Epithelial cell of esophagus (primary cell): ENCODE results near the gene STK38L.

ENCODE experiments used
- DNase-seq: peaks from one replicate; pipeline ENCODE4 v3.0.0; 2010; ENCODE audit warnings: low read depth
- H3K4me3 ChIP-seq: 2 replicates; pipeline ENCODE4 v1.5.1; 2011; ENCODE audit warnings: mild to moderate bottlenecking, low read length, control low read depth
- TF ChIP-seq, protein P1 (sequence below): IDR thresholded peaks from 2 replicates; pipeline ENCODE4 v1.5.1; 2011; ENCODE audit warnings: low read depth, mild to moderate bottlenecking, low read length, control low read depth, inconsistent platforms; ENCODE audit not compliant: insufficient read depth; ENCODE audit errors: missing control alignments

The STK38L gene

DNA sequence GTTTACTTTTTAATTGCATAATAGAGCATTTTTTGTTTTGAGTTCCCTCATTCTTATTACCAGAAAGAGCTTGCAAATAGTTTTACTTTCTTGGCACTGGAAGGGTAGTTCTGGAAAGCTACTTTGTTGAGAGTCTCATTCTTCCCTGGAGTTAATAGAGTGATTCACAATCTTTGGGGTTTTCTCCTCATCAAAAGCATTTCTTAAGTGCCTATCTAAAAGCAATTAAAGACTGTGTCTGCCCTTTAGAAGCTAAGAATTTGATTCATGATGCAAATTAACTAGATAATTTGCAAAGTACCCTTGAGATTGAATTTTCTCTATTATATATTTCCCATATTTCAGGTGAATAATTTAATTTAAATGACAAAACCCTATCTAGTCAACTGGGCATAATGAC is 80.4 kb downstream of the STK38L start:
- no peak for DNase-seq
- TF ChIP-seq, protein P1, sequence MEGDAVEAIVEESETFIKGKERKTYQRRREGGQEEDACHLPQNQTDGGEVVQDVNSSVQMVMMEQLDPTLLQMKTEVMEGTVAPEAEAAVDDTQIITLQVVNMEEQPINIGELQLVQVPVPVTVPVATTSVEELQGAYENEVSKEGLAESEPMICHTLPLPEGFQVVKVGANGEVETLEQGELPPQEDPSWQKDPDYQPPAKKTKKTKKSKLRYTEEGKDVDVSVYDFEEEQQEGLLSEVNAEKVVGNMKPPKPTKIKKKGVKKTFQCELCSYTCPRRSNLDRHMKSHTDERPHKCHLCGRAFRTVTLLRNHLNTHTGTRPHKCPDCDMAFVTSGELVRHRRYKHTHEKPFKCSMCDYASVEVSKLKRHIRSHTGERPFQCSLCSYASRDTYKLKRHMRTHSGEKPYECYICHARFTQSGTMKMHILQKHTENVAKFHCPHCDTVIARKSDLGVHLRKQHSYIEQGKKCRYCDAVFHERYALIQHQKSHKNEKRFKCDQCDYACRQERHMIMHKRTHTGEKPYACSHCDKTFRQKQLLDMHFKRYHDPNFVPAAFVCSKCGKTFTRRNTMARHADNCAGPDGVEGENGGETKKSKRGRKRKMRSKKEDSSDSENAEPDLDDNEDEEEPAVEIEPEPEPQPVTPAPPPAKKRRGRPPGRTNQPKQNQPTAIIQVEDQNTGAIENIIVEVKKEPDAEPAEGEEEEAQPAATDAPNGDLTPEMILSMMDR, result no peak
- no peak overlapping the region for H3K4me3 ChIP-seq

DNA sequence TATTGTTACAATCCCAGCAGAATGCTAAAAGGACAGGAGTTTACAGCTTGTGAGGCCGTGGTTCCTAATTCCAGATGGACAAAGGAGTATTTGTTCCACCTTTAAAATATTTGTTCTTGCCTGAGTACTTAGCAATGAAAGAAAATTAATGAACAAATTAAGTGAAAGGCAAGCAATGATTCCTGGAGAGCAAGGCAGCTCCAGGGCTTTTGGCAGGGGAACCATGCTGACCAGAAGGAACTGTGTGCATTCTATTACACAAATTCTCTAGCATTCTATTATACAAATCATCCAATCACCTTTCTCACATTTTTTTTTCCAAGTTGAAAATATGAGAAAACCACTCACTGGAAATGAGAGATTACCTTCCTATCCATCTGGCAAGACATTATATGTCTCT is 86.8 kb downstream of the STK38L start:
- DNase-seq, result peak; percentile 64
- TF ChIP-seq, protein P1, result no peak
- no peak overlapping the region for H3K4me3 ChIP-seq

DNA sequence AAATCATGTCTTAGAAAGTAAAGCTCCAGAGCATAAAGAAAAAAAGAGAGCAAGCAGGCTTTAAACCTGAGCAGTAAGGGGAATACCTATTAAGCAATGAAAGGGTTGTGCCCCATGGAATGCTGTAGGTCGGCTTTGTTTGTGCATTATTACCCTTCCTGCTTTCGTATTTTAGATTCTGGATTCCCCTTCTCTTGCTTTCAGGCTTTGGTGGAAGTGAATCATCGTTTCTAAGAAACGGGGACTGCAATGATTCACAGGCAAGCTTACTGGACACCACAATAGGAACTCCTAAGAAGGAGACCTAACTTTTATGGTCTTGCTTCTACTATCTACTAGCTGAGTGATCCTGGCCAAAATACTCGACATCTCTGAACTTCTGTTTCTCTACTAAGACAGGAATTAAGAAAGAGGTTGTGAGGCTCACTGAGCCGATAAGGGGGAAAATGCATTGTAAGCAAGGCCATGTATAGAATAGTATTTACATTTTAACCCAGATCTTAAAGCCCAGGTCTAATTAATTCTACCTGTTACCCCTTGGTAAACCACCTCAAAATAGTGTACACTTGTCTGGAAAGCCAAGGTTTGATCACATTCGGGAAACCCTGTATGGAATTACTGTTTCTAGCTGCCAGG is 87.3 kb downstream of the STK38L start:
- TF ChIP-seq, protein P1, result no peak
- peak; percentile 99 for DNase-seq
- peak overlapping the region; percentile 19 for H3K4me3 ChIP-seq

DNA sequence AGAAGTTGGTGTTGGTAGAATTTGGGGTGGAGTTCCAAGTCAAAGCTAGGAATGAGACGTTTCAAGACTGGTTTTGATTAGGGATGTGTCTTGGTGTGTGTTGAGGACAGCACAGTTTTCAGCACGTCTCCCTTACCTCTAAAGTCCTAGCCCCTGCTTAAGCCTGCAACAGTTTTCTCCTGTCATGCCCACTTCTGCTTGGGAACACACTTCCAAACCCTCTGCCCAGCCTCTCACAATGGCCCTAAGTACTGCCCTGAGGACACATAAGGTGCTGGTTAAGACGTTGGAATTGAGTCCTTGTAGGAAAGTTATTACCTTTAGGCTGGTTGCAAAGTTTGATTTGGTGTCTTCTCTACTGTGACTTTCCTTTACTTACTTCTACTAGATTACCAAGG is 87.8 kb downstream of the STK38L start:
- DNase-seq, result peak; percentile 54
- peak overlapping the region; percentile 56 for H3K4me3 ChIP-seq
- TF ChIP-seq, protein P1, result no peak

GRCh38 chr12:27332407-27332713 is 88.3 kb downstream of the STK38L start:
- TF ChIP-seq, protein P1, result no peak
- DNase-seq, result no peak
- H3K4me3 ChIP-seq, result peak overlapping the region; percentile 56

- H3K4me3 ChIP-seq, result peak within 1 kb of the TSS; percentile 63
- DNase-seq, result peak; percentile 58
- TF ChIP-seq, protein P1, result no peak
Measured at GRCh38 chr12:27332714-27333402, 88.8 kb downstream of the STK38L start, which contains the start of gene BMAL2. TSS of gene BMAL2 (plus strand) at chr12:27332836. CDS start at chr12:27333073, 237 bp downstream.
